Ishikawa (cell line): ENCODE measurements around the gene THBS2.

Source experiments
- CEBPB ChIP-seq: IDR thresholded peaks from 2 replicates; pipeline ENCODE4 v1.6.1; 2012
- CREB1 ChIP-seq: IDR thresholded peaks from 2 replicates; pipeline ENCODE4 v1.6.1; 2012; ENCODE audit warnings: low read depth
- EGR1 ChIP-seq: IDR thresholded peaks from 2 replicates; pipeline ENCODE4 v1.6.1; 2012
- EP300 ChIP-seq: IDR thresholded peaks from 2 replicates; pipeline ENCODE4 v1.6.1; 2012; ENCODE audit warnings: borderline replicate concordance
- FOXM1 ChIP-seq: IDR thresholded peaks from 2 replicates; pipeline ENCODE4 v1.6.1; 2012; ENCODE audit warnings: low read depth, borderline replicate concordance
- MAX ChIP-seq: IDR thresholded peaks from 2 replicates; pipeline ENCODE4 v1.6.1; 2012
- NFIC ChIP-seq: IDR thresholded peaks from 2 replicates; pipeline ENCODE4 v1.6.1; 2012
- RAD21 ChIP-seq: IDR thresholded peaks from 2 replicates; pipeline ENCODE4 v1.6.1; 2012; ENCODE audit warnings: low read depth
- REST ChIP-seq: IDR thresholded peaks from 2 replicates; pipeline ENCODE4 v1.6.1; 2012; ENCODE audit warnings: low read depth, mild to moderate bottlenecking
- TAF1 ChIP-seq: IDR thresholded peaks from 2 replicates; pipeline ENCODE4 v1.6.1; 2012; ENCODE audit warnings: low read depth, mild to moderate bottlenecking
- TCF12 ChIP-seq: IDR thresholded peaks from 2 replicates; pipeline ENCODE4 v1.6.1; 2012; ENCODE audit warnings: low read depth
- TEAD4 ChIP-seq: IDR thresholded peaks from 2 replicates; pipeline ENCODE4 v1.6.1; 2012
- USF1 ChIP-seq: IDR thresholded peaks from 2 replicates; pipeline ENCODE4 v1.6.1; 2012
- YY1 ChIP-seq: IDR thresholded peaks from 2 replicates; pipeline ENCODE4 v1.6.1; 2012; ENCODE audit warnings: low read depth
- ZBTB7A ChIP-seq: IDR thresholded peaks from 2 replicates; pipeline ENCODE4 v1.6.1; 2012; ENCODE audit warnings: low read depth

THBS2 gene

GRCh38 chr6:169216830-169217229 is 36.8 kb downstream of the THBS2 start:
- TF ChIP-seq REST = no peak
- TF ChIP-seq TCF12 = no peak
- TF ChIP-seq MAX = no peak
- no peak for TF ChIP-seq CEBPB
- TF ChIP-seq TEAD4 = no peak
- TF ChIP-seq EP300 = no peak
- no peak for TF ChIP-seq FOXM1
- no peak for TF ChIP-seq RAD21
- TF ChIP-seq CREB1 = no peak
- TF ChIP-seq USF1 = no peak
- no peak for TF ChIP-seq YY1
- no peak for TF ChIP-seq EGR1
- no peak for TF ChIP-seq ZBTB7A
- TF ChIP-seq TAF1 = no peak
- no peak for TF ChIP-seq NFIC

GRCh38 chr6:169215201-169215681 is 38.4 kb downstream of the THBS2 start:
- TF ChIP-seq NFIC (no peak), TAF1 (no peak)

- TF ChIP-seq TCF12 (no peak), USF1 (no peak), CREB1 (no peak), EGR1 (no peak), TAF1 (no peak), REST (no peak), ZBTB7A (no peak), FOXM1 (no peak), CEBPB (no peak), YY1 (no peak), NFIC (no peak), RAD21 (no peak), MAX (no peak), EP300 (no peak), TEAD4 (no peak)
Observed at GRCh38 chr6:169213814-169214520, 39.7 kb downstream of the THBS2 start.

- peak; percentile 6; the same call in 1 of the 2 replicates for TF ChIP-seq RAD21
- no peak for TF ChIP-seq YY1
- TF ChIP-seq TAF1 = 0 out of 2 replicates have a peak, but pooled peaks have one; percentile 29
- peak; percentile 31; the same call in 1 of the 2 replicates for TF ChIP-seq MAX
Observed at GRCh38 chr6:169212897-169213813, 40.5 kb downstream of the THBS2 start.

GRCh38 chr6:169212436-169212835 is 41.2 kb downstream of the THBS2 start:
- TF ChIP-seq RAD21 (no peak), USF1 (no peak), CREB1 (no peak), NFIC (no peak), TEAD4 (no peak), EP300 (no peak), YY1 (no peak), REST (no peak), EGR1 (no peak)
